Keratinocyte (primary cell): Measurements from ENCODE around the gene LCE6A.

Experiments
- CTCF ChIP-seq, 3 experiments: IDR thresholded peaks in 1 of 3; conservative IDR thresholded peaks in 1 of 3; optimal IDR thresholded peaks in 1 of 3; 2 replicates in 2 of 3; 3 replicates in 1 of 3; pipeline versions ENCODE3 to v1.5.1; 2011; ENCODE audit warnings: low read length in 3 of 3, mild to moderate bottlenecking in 3 of 3, moderate library complexity in 2 of 3, control low read depth in 1 of 3, inconsistent platforms in 1 of 3; ENCODE audit not compliant: insufficient read depth in 2 of 3; ENCODE audit errors: extremely low read depth in 1 of 3
- EZH2 ChIP-seq: IDR thresholded peaks from one replicate; pipeline ENCODE4 v1.6.1; 2012; ENCODE audit warnings: inconsistent platforms, mild to moderate bottlenecking, low read length, moderate library complexity

DNA sequence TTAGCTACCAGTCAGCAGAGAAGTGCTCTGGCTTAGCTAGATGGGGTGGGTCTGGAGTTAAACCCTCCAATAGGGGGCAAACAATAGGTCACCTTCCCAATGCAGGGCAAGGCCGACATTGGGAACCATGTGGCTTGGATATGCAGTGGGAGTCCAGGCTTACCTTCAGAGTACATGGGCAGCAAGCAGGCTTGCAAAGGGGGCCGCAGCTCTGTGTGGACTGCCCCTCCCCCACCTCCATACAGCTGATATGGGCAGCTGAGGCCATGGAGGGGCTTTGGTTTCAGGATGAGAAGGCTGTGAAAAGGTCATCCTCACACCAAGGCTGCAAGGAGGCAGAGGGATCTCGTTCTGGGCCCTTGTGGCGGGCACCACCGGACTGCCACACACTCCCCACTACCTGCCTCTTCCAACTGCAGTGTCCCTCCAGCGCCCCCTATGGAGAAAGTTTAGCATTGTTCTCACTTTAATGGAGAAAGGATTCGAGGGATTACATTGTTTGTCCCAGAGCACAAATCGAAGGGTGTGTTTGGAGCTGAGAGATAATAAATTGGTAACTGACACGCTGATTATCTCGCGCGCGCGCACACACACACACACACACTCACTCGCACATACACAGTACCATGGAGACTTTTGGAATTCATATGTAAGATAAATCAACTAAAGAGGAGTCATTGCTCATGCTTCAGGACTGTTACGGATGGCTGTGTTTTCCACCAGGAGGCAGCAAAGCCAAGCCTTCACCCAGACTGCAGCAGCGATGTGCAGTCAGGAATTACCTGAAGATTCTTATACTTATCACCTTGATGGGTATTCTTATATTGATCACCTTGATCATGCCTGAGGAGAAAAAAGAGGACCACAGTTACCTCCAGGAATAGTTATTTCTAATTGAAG is 28.4 kb downstream of the LCE6A start:
- peak; percentile 67 to 94 (median 84) for TF ChIP-seq CTCF (optimal IDR thresholded peaks at IDR 0.05 in 1 of 3, IDR thresholded peaks at IDR 0.05 in 1 of 3, conservative IDR thresholded peaks at IDR 0.05 in 1 of 3; ENCODE audit: extremely low read depth in 1 of 3, insufficient read depth in 2 of 3, low read length in 3 of 3)
- TF ChIP-seq EZH2, result no peak
